ENCODE data around the gene FOXO6.

- no peak for TF ChIP-seq EZH2phosphoT487 (IDR thresholded peaks at IDR 0.05; ENCODE audit: insufficient read depth, low read depth)
- TF ChIP-seq EZH2 (IDR thresholded peaks at IDR 0.05; ENCODE audit: insufficient read depth, poor library complexity, severe bottlenecking) = no peak
These were observed 69.3 kb downstream of the FOXO6 start for GRCh38 chr1:41430582-41430981.
